Fibroblast of lung (primary cell): Measurements from ENCODE around the gene COMTD1. TPM values are rescaled to one million over a fixed set of nuclear protein-coding genes. Genes with fewer than 3 reads are reported as not detected.

Source experiments
- DNase-seq, 2 donors: peaks; one replicate each; pipeline versions ENCODE4 v3.0.0 to v3.0.0-alpha.2; 2010; ENCODE audit warnings: low read depth in 2 of 2
- H2AFZ ChIP-seq: 2 replicates; pipeline ENCODE4 v1.5.1; 2012; ENCODE audit warnings: low read length, control low read depth, inconsistent platforms
- H3K27ac ChIP-seq: 2 replicates; pipeline ENCODE4 v1.5.1; 2011; ENCODE audit warnings: low read length, control low read depth; ENCODE audit not compliant: insufficient read depth
- H3K27me3 ChIP-seq: 2 replicates; pipeline ENCODE4 v1.5.1; 2011; ENCODE audit warnings: mild to moderate bottlenecking, low read length; ENCODE audit not compliant: control insufficient read depth, insufficient read depth
- H3K36me3 ChIP-seq: 2 replicates; pipeline ENCODE4 v1.5.1; 2011; ENCODE audit warnings: low read length; ENCODE audit not compliant: control insufficient read depth, insufficient read depth
- H3K4me1 ChIP-seq: 2 replicates; pipeline ENCODE4 v1.5.1; 2011; ENCODE audit warnings: low read length; ENCODE audit not compliant: control insufficient read depth, insufficient read depth; ENCODE audit errors: extremely low read depth
- H3K4me2 ChIP-seq: 2 replicates; pipeline ENCODE4 v1.5.1; 2011; ENCODE audit warnings: low read length, control low read depth; ENCODE audit not compliant: insufficient read depth; ENCODE audit errors: extremely low read depth
- H3K4me3 ChIP-seq, 4 experiments: fragments of 200-600 bp in 1 of 4; sonication (generic) in 1 of 4; replicated peaks in 1 of 4; 2 replicates each; pipeline ENCODE4 v1.5.1; 2011 to 2016; ENCODE audit warnings: low read length in 4 of 4, low read depth in 3 of 4, mild to moderate bottlenecking in 3 of 4, control low read depth in 2 of 4, inconsistent platforms in 1 of 4, mixed read lengths in 1 of 4; ENCODE audit not compliant: insufficient read depth in 1 of 4; ENCODE audit errors: control extremely low read depth in 1 of 4
- H3K79me2 ChIP-seq: 2 replicates; pipeline ENCODE4 v1.5.1; 2012; ENCODE audit warnings: mild to moderate bottlenecking, low read length, inconsistent platforms; ENCODE audit not compliant: control insufficient read depth, insufficient read depth
- H3K9ac ChIP-seq: 2 replicates; pipeline ENCODE4 v1.5.1; 2011; ENCODE audit warnings: mild to moderate bottlenecking, low read length, control low read depth; ENCODE audit not compliant: insufficient read depth
- H3K9me3 ChIP-seq: 2 replicates; pipeline ENCODE4 v1.5.1; 2012; ENCODE audit warnings: low read depth, low read length; ENCODE audit not compliant: control insufficient read depth, insufficient read depth
- H4K20me1 ChIP-seq: 2 replicates; pipeline ENCODE4 v1.5.1; 2011; ENCODE audit warnings: low read length; ENCODE audit not compliant: control insufficient read depth, insufficient read depth; ENCODE audit errors: extremely low read depth
- CTCF ChIP-seq, 2 donors: IDR thresholded peaks in 1 of 2; conservative IDR thresholded peaks in 1 of 2; 1 replicate in 1 of 2; 2 replicates in 1 of 2; pipeline ENCODE4 v1.5.1; 2011 to 2012; ENCODE audit warnings: low read length in 2 of 2, control low read depth in 1 of 2, inconsistent platforms in 1 of 2, low read depth in 1 of 2, mild to moderate bottlenecking in 1 of 2
- EZH2 ChIP-seq: IDR thresholded peaks from 2 replicates; pipeline ENCODE4 v1.5.1; 2012; ENCODE audit warnings: low read length, control low read depth, mild to moderate bottlenecking; ENCODE audit errors: missing control alignments
- polyA plus RNA-seq, 2 donors: library from polyadenylated mRNA; depleted of rRNA in 1 of 2; stranded (reverse) in 1 of 2; unstranded in 1 of 2; fragments of >200 nt; gene quantifications; 2 replicates each; pipeline ENCODE4 v1.2.1, GENCODE V29; 2011 to 2012; ENCODE audit warnings: missing spikeins in 1 of 2
- total RNA-seq: library from RNA; depleted of rRNA; stranded (reverse); fragments of >200 nt; gene quantifications from 2 replicates; pipeline ENCODE4 v1.2.1, GENCODE V29; 2014

COMTD1 gene
- total and polyA plus RNA-seq, 2 donors (not counting 1 experiment from before 2014, with no cell fraction given): 2.0 to 8.3 TPM

GRCh38 chr10:75272896-75273295 is 37.1 kb upstream of the COMTD1 start:
- DNase-seq: peak in 1 of 2 donors; percentile 41
- H3K36me3 ChIP-seq: no peaks in the 10 kb centered on the region
- H3K9me3 ChIP-seq: no peaks in the 10 kb centered on the region
- H3K79me2 ChIP-seq: no peaks in the 10 kb centered on the region
- no peak overlapping the region for H3K9ac ChIP-seq
- no peak overlapping the region for H3K4me3 ChIP-seq
- no peaks in the 10 kb centered on the region for H4K20me1 ChIP-seq
- H3K27ac ChIP-seq: no peak overlapping the region
- H3K4me2 ChIP-seq: no peak overlapping the region
- H2AFZ ChIP-seq: no peak overlapping the region
- TF ChIP-seq EZH2: no peak
- no peak for TF ChIP-seq CTCF (conservative IDR thresholded peaks at IDR 0.05 in 1 of 2, IDR thresholded peaks at IDR 0.05 in 1 of 2; ENCODE audit: low read depth in 1 of 2, low read length in 2 of 2)
- H3K4me1 ChIP-seq: peaks cover 4% of the 10 kb centered on the region
- H3K27me3 ChIP-seq: no peaks in the 10 kb centered on the region

- Histone ChIP-seq H3K79me2 (no peaks in the 10 kb centered on the region), H3K36me3 (no peaks in the 10 kb centered on the region), H2AFZ (no peak overlapping the region), H3K27ac (no peak overlapping the region), H4K20me1 (no peaks in the 10 kb centered on the region), H3K4me3 (no peak overlapping the region), H3K27me3 (no peaks in the 10 kb centered on the region), H3K4me1 (peaks cover 4% of the 10 kb centered on the region), H3K4me2 (no peak overlapping the region), H3K9ac (no peak overlapping the region), H3K9me3 (no peaks in the 10 kb centered on the region)
- no peak for DNase-seq
- TF ChIP-seq EZH2: no peak
- TF ChIP-seq CTCF (conservative IDR thresholded peaks at IDR 0.05 in 1 of 2, IDR thresholded peaks at IDR 0.05 in 1 of 2; ENCODE audit: low read depth in 1 of 2, low read length in 2 of 2): no peak
Observed at GRCh38 chr10:75272094-75272493, 36.3 kb upstream of the COMTD1 start.

GRCh38 chr10:75269605-75270004 is 33.8 kb upstream of the COMTD1 start:
- H4K20me1 ChIP-seq: no peaks in the 10 kb centered on the region
- no peak for DNase-seq
- no peaks in the 10 kb centered on the region for H3K36me3 ChIP-seq
- no peaks in the 10 kb centered on the region for H3K9me3 ChIP-seq
- no peak overlapping the region for H3K4me2 ChIP-seq
- no peak overlapping the region for H3K4me3 ChIP-seq
- no peak overlapping the region for H2AFZ ChIP-seq
- H3K79me2 ChIP-seq: no peaks in the 10 kb centered on the region
- H3K4me1 ChIP-seq: peaks cover 4% of the 10 kb centered on the region
- no peak overlapping the region for H3K27ac ChIP-seq
- no peaks in the 10 kb centered on the region for H3K27me3 ChIP-seq
- no peak overlapping the region for H3K9ac ChIP-seq
- no peak for TF ChIP-seq CTCF (conservative IDR thresholded peaks at IDR 0.05 in 1 of 2, IDR thresholded peaks at IDR 0.05 in 1 of 2; ENCODE audit: low read depth in 1 of 2, low read length in 2 of 2)
- no peak for TF ChIP-seq EZH2
